Stimulated activated CD8-positive, alpha-beta memory T cell treated with anti-CD3 and anti-CD28 coated beads, Interleukin-4, amount 100 ng/mL, for 48 hours (primary cell): ENCODE data around the gene ZC3H7B.
"Not testable (repeated sequence)": the region's sequence is repeated elsewhere in the genome, so short reads cannot be mapped to it uniquely, and the experiment has no call there.

ENCODE experiments used
- DNase-seq: peaks from one replicate; pipeline ENCODE4 v3.0.0-alpha.2; 2020

The ZC3H7B gene

DNA sequence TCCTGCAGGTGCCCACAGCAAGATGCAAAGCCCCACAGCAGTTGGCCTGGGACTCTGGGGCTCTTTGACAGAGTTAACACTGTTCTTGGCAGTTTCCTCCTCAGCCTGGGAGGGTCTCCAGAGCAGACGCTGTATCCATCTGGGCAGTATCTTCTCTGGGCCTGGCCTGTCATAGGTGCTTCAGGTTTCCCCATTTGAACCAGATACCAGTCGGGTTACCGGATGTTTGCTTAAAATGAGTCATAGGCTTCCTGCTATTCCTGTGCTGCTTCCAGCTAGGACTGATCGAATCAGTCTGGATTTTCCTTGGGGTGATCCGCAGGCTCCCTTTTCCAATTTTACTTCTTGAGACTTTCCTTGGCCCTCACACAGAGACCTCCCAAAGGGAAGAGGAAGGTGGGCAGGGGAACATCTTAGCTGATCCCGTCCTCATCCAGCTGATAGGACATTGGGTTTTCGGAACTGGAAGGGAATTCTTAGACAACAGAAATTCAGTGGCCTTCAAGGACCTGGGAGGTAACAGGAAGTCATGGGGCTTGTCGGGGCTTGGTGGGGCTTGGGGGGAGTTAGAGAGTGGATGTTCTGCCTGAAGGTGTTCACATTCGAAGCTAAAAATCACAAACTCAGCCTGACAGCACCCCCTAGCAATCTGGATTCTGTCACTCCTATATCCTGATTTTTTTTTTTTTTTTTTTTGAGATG, 12.9 kb upstream of the ZC3H7B start:
- DNase-seq, result no peak

DNA sequence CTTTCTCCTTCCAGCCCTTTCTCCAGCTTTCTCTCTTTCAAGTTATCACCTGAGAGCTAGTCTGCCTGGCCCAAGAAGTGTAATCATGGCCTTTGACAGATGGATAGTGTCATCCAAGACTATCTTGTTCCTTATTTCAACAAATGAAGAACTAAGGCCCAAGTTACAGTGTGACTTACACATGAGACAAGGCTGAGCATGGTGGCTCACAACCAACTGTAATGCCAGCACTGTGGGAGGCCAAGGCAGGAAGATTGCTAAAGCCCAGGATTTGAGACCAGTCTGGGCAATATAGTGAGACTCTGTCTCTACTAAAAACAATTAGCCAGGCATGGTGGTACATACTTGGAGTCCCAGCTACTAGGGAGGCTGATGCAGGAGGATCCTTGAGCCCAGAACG, 11.7 kb upstream of the ZC3H7B start:
- DNase-seq, result no peak

GRCh38 chr22:41290262-41291221, 10.8 kb upstream of the ZC3H7B start:
- DNase-seq, result no peak

DNA sequence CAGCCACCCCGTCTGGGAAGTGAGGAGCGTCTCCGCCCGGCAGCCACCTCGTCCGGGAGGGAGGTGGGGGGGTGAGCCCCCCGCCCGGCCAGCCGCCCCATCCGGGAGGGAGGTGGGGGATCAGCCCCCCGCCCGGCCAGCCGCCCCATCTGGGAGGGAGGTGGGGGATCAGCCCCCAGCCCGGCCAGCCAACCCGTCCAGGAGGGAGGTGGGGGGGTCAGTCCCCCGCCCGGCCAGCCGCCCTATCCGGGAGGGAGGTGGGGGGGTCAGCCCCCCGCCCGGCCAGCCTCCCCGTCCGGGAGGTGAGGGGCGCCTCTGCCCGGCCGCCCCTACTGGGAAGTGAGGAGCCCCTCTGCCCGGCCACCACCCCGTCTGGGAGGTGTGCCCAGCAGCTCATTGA, 6.5 kb upstream of the ZC3H7B start:
- not testable (repeated sequence) for DNase-seq

- no peak for DNase-seq
Observed at GRCh38 chr22:41296826-41297667, 4.3 kb upstream of the ZC3H7B start.

- DNase-seq, result no peak
Observed at GRCh38 chr22:41300661-41301060, 664 bp upstream of the ZC3H7B start.

DNA sequence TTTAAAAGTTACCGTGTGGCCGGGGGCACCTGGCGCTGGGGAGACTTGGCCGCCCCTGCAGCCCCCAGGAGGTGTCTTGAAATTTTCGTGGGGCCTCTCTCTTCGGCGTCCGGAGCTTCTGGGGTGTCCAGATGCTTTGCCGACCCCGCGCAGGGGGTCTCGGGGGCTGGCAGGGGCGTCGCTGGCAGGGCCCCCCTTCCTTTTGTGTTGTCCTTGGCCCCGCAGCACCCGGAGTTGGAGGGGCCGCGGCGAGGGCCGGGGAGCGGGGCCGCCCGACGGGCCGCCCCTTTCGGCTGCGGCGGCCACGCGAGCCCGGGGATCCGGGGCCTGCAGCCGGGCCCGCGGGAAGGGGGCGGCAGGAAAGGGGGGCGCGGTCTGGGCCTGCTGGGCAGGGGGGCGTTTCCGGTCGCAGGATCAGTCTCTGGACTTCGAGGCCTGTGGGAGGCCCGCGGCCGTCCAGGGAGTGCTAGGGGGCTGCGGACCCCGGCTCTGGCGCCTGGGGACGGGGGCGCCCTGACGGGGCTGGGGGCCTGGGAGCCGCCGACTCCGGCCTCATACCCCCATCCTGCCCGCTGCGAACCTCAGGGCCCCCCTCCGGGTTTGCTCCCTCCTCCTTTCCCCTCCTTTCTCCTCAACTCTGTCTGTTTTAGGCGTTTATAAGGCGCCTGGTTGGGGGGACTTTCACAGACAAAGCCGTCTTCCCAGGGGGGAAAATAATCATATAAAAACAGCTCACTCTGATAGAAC, 869 bp downstream of the ZC3H7B start:
- DNase-seq, result peak; percentile 30

GRCh38 chr22:41302811-41303210, 1.5 kb downstream of the ZC3H7B start:
- no peak for DNase-seq

- no peak for DNase-seq
Observed at GRCh38 chr22:41305646-41306045, 4.3 kb downstream of the ZC3H7B start.

GRCh38 chr22:41308054-41308453, 6.7 kb downstream of the ZC3H7B start:
- DNase-seq, result no peak

- no peak for DNase-seq
Observed at GRCh38 chr22:41308544-41308947, 7.2 kb downstream of the ZC3H7B start.

DNA sequence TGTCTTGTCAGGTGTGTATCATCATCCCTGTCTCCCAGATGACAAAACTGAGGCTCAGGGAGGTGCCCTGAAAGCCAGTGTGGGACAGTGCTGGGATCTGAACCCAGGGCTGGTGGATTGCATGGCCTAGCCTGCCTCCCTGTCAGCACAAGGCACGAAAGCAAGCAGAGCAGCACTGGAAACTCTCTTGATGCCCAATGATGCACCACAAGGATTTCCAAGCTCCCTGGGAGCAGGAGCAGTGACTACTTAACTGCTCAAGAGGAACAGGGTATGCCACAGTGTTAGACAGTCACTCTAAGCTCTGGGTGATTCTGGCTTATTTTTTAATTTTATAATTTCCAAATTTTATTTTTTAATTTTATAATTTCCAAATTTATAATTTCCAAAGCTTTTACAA, 9.0 kb downstream of the ZC3H7B start:
- DNase-seq, result no peak

GRCh38 chr22:41311487-41311886, 10.2 kb downstream of the ZC3H7B start:
- DNase-seq, result no peak

DNA sequence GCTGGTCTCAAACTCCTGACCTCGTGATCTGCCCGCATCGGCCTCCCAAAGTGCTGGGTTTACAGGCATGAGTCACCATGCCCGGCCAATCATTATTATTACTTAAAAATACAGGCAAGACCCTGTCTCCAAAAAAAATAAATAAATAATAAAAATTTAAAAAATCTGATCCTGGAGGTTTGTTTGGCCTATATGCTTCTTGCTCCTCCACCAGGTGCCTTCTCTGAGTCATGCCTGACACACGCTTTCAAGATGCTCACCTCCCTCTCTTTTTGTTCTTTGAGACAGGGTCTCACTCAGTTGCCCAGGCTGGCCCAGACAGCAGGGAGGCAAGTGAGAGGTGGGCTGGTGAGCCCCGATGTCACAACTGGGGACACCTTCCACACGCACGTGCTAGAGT, 13.5 kb downstream of the ZC3H7B start:
- DNase-seq, result no peak

DNA sequence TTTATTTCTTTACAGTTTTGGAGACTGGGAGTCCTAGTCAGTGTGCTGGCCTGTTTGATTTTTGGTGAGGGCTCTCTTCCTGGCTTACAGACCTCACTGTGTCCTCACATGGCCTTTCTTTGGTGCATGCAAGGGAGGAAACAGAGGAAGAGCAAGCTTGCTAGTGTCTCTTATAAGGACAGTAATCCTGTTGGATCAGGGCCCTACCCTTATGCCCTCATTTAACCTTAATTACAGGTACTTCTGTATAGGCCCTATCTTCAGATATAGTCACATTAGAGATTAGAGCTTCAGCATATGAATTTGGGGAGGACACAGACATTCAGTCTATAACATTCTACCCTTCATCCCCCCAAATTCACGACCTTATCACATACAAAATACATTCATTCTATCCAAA, 14.3 kb downstream of the ZC3H7B start:
- DNase-seq, result no peak

GRCh38 chr22:41320416-41321240, 19.3 kb downstream of the ZC3H7B start:
- DNase-seq, result no peak

DNA sequence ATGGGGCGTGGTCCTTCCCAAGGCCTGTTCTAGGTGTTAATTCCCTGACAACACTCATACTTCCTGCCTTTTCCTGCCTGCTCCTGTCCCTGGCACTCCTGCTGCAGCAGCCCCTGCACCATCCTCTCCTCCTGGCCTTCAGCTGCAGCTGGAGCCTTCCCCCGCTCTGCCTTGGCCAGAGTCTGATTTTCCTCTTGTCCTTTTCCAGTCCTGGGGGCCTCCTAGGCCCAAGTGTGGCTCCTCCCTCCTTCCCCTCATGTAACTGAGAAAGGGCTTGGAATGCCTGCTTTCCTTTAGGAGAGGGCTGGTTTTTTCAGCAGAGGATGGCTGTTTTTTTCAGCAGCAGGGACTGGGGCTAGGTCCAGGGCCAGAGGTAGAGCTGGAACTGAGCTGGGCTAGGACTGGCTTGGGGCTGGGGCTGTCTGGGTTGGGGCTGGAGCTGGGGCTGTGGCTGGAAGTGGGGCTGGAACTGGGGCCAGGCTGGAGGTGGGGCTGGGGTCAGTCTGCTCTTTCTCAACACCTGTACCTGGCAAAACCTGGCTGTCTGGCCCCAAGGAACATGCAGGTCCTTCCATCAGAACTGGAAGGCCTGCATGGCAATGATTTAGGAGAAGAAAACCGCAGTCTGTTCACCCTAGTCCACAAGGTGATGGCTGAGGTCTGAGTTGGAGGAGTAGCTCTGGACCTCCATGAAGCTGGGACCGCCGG, 23.6 kb downstream of the ZC3H7B start:
- DNase-seq, result no peak

- no peak for DNase-seq
Observed at GRCh38 chr22:41327124-41327523, 25.8 kb downstream of the ZC3H7B start.

DNA sequence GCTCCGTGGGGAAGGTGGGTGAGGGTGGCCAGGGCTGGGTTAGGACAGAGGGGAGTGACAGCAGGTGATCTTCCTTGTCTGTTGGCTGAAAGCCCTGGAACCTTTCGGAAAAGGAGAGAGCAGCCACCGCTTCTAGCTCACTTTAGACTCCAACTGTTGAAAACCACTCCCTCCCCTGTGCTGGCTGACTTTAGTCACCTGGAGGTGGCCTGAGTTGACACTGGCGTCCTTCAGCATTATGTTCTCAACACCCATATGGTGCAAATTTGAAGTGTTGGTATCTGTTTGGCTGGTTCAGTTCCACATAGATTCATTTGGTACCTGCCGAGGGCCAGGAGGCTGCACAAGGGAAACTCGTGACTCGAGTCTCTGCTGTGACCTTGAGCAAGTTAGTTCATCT, 28.8 kb downstream of the ZC3H7B start:
- no peak for DNase-seq

GRCh38 chr22:41332217-41332939, 31.1 kb downstream of the ZC3H7B start:
- DNase-seq, result no peak
